Measurements from ENCODE around the gene PNCK. TPM values are rescaled to one million over a fixed set of nuclear protein-coding genes. Genes with fewer than 3 reads are reported as not detected.

Gene PNCK
- total and polyA plus RNA-seq, 9 donors = 0.93 to 10.6 (median 3.5) TPM

- peaks cover 2% of the 10 kb centered on the region for H3K4me1 ChIP-seq (ENCODE audit: control insufficient read depth, insufficient read depth, low read length)
- no peak overlapping the region for H3K4me3 ChIP-seq (ENCODE audit: low read length)
- H3K36me3 ChIP-seq (ENCODE audit: control insufficient read depth, insufficient read depth, low read length) = no peaks in the 10 kb centered on the region
- H3K27me3 ChIP-seq (ENCODE audit: control insufficient read depth, insufficient read depth, low read length) = peaks cover 42% of the 10 kb centered on the region
- 83% methylated on average over 20 of the region's 23 CpGs for WGBS (ENCODE audit: insufficient coverage)
- no peak for DNase-seq
- no peak overlapping the region for H3K27ac ChIP-seq (ENCODE audit: low read length)
- H3K9me3 ChIP-seq (replicated peaks; ENCODE audit: control insufficient read depth, low read depth, low read length) = no peaks in the 10 kb centered on the region
Observed at GRCh38 chrX:153670748-153671588, 2.6 kb downstream of the PNCK start.

GRCh38 chrX:153669901-153670731 lies 3.5 kb downstream of the PNCK start:
- Histone ChIP-seq H3K27me3 (ENCODE audit: control insufficient read depth, insufficient read depth, low read length) (peaks cover 44% of the 10 kb centered on the region), H3K27ac (ENCODE audit: low read length) (no peak overlapping the region), H3K9me3 (replicated peaks; ENCODE audit: control insufficient read depth, low read depth, low read length) (no peaks in the 10 kb centered on the region), H3K36me3 (ENCODE audit: control insufficient read depth, insufficient read depth, low read length) (no peaks in the 10 kb centered on the region), H3K4me1 (ENCODE audit: control insufficient read depth, insufficient read depth, low read length) (peaks cover 2% of the 10 kb centered on the region), H3K4me3 (ENCODE audit: low read length) (no peak overlapping the region)
- 84% methylated on average over 16 of the region's 23 CpGs for WGBS (ENCODE audit: insufficient coverage)
- no peak for DNase-seq

DNA sequence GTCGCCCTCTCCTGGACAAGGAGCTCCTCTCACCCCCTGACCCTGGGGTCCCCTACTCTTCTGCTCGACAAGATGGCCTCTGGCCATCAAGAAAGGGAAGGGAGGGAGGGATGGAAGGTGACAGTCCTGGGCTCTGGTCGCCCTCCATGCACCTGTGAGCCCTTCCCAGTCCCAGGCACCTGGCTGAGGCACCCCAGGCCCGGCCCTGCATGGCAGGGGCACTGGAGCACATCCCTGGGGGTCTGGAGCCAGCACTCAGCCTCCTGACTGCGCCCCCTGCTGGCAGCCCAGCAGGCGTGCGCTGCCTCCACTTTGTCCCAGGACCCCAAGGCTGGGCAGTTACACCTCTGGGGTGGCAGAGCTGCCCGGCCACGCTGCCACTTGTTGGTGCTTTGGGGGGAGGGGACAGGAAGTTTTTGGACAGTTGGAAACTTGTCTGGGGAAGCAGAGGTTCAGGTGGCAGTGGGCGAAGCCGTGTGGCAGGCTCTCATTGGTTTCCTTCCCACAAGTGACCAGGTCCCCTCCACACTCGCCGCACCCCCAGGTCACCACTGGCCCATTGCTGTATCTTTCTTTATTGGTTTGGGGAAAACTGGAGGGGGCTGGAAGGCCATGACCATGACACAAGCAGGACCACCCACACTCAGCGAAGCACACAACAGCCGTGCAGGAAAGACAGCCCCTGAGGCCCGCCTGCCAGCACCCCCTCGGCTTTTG lies 4.3 kb downstream of the PNCK start:
- no peak for DNase-seq
- H3K27ac ChIP-seq (ENCODE audit: low read length) = no peak overlapping the region
- 51% methylated on average over 9 of the region's 17 CpGs for WGBS (ENCODE audit: insufficient coverage)
- H3K36me3 ChIP-seq (ENCODE audit: control insufficient read depth, insufficient read depth, low read length) = no peaks in the 10 kb centered on the region
- peaks cover 37% of the 10 kb centered on the region for H3K27me3 ChIP-seq (ENCODE audit: control insufficient read depth, insufficient read depth, low read length)
- no peaks in the 10 kb centered on the region for H3K9me3 ChIP-seq (replicated peaks; ENCODE audit: control insufficient read depth, low read depth, low read length)
- peaks cover 2% of the 10 kb centered on the region for H3K4me1 ChIP-seq (ENCODE audit: control insufficient read depth, insufficient read depth, low read length)
- H3K4me3 ChIP-seq (ENCODE audit: low read length) = no peak overlapping the region

GRCh38 chrX:153668423-153669173 lies 5.0 kb downstream of the PNCK start:
- Histone ChIP-seq H3K27ac (ENCODE audit: low read length) (no peak overlapping the region), H3K9me3 (replicated peaks; ENCODE audit: control insufficient read depth, low read depth, low read length) (no peaks in the 10 kb centered on the region), H3K4me1 (ENCODE audit: control insufficient read depth, insufficient read depth, low read length) (peaks cover 2% of the 10 kb centered on the region), H3K4me3 (ENCODE audit: low read length) (no peak overlapping the region), H3K36me3 (ENCODE audit: control insufficient read depth, insufficient read depth, low read length) (no peaks in the 10 kb centered on the region), H3K27me3 (ENCODE audit: control insufficient read depth, insufficient read depth, low read length) (peaks cover 32% of the 10 kb centered on the region)
- 76% methylated on average over 5 of the region's 11 CpGs for WGBS (ENCODE audit: insufficient coverage)
- no peak for DNase-seq

DNA sequence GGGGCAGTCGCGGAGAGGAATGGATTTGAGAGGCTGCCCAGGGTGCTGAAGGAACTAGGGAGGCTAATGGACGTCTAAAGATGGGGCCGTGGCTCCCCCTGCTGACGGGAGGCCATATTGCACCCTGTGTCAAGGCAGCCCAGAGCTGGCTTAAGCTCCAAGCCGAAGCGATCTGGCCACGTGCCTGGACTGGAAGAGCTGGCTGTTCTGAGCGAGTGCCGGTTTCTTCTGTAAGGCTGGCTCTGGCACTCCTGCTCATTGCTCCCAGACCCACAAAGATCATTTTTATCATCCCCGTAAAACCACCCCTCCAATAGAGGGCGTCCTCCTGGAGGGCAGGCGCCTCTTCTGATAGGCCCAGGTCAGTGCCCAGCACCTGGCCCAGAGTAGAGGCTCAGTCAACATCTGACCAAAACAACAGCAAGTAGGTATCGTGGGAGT lies 5.6 kb downstream of the PNCK start:
- no peaks in the 10 kb centered on the region for H3K9me3 ChIP-seq (replicated peaks; ENCODE audit: control insufficient read depth, low read depth, low read length)
- peaks cover 2% of the 10 kb centered on the region for H3K4me1 ChIP-seq (ENCODE audit: control insufficient read depth, insufficient read depth, low read length)
- no peaks in the 10 kb centered on the region for H3K36me3 ChIP-seq (ENCODE audit: control insufficient read depth, insufficient read depth, low read length)
- no peak overlapping the region for H3K27ac ChIP-seq (ENCODE audit: low read length)
- no peak overlapping the region for H3K4me3 ChIP-seq (ENCODE audit: low read length)
- DNase-seq = peak; percentile 87
- H3K27me3 ChIP-seq (ENCODE audit: control insufficient read depth, insufficient read depth, low read length) = peaks cover 33% of the 10 kb centered on the region
- 23% methylated on average over 11 of the region's 14 CpGs for WGBS (ENCODE audit: insufficient coverage)

- Histone ChIP-seq H3K9me3 (replicated peaks; ENCODE audit: control insufficient read depth, low read depth, low read length) (no peaks in the 10 kb centered on the region), H3K36me3 (ENCODE audit: control insufficient read depth, insufficient read depth, low read length) (no peaks in the 10 kb centered on the region), H3K4me1 (ENCODE audit: control insufficient read depth, insufficient read depth, low read length) (peaks cover 2% of the 10 kb centered on the region), H3K4me3 (ENCODE audit: low read length) (no peak overlapping the region), H3K27ac (ENCODE audit: low read length) (no peak overlapping the region), H3K27me3 (ENCODE audit: control insufficient read depth, insufficient read depth, low read length) (peaks cover 31% of the 10 kb centered on the region)
- WGBS (ENCODE audit: insufficient coverage) = 75% methylated on average over 7 of the region's 11 CpGs
- no peak for DNase-seq
Observed at GRCh38 chrX:153667281-153667955, 6.2 kb downstream of the PNCK start.

GRCh38 chrX:153665726-153666306 lies 7.8 kb downstream of the PNCK start:
- no peak for DNase-seq
- 90% methylated on average over 8 of the region's 9 CpGs for WGBS (ENCODE audit: insufficient coverage)

DNA sequence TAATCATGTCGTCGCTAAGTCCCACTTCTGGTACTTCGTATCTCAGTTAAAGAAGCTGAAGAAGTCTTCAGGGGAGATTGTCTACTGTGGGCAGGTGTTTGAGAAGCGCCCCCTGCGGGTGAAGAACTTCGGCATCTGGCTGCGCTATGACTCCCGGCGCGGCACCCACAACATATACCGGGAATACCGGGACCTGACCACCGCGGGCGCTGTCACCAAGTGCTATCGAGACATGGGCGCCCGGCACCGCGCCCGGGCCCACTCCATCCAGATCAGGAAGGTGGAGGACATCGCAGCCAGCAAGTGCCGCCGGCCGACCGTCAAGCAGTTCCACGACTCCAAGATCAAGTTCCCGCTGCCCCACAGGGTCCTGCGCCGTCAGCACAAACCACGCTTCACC lies 11.3 kb downstream of the PNCK start:
- Histone ChIP-seq H3K27ac (ENCODE audit: low read length) (no peak overlapping the region), H3K27me3 (ENCODE audit: control insufficient read depth, insufficient read depth, low read length) (peaks cover 27% of the 10 kb centered on the region), H3K4me1 (ENCODE audit: control insufficient read depth, insufficient read depth, low read length) (no peaks in the 10 kb centered on the region), H3K36me3 (ENCODE audit: control insufficient read depth, insufficient read depth, low read length) (no peaks in the 10 kb centered on the region), H3K9me3 (replicated peaks; ENCODE audit: control insufficient read depth, low read depth, low read length) (no peaks in the 10 kb centered on the region), H3K4me3 (ENCODE audit: low read length) (no peak overlapping the region)
- DNase-seq = no peak
- 15% methylated on average over 23 of the region's 31 CpGs for WGBS (ENCODE audit: insufficient coverage)

More at GRCh38 chrX:153665726-153666306, 7.8 kb downstream of the PNCK start:
- H3K4me3 ChIP-seq (ENCODE audit: low read length) = no peak overlapping the region
- no peaks in the 10 kb centered on the region for H3K36me3 ChIP-seq (ENCODE audit: control insufficient read depth, insufficient read depth, low read length)
- H3K9me3 ChIP-seq (replicated peaks; ENCODE audit: control insufficient read depth, low read depth, low read length) = no peaks in the 10 kb centered on the region
- peaks cover 32% of the 10 kb centered on the region for H3K27me3 ChIP-seq (ENCODE audit: control insufficient read depth, insufficient read depth, low read length)
- no peak overlapping the region for H3K27ac ChIP-seq (ENCODE audit: low read length)
- peaks cover 2% of the 10 kb centered on the region for H3K4me1 ChIP-seq (ENCODE audit: control insufficient read depth, insufficient read depth, low read length)

GRCh38 chrX:153659268-153659667 lies 14.3 kb downstream of the PNCK start:
- WGBS (ENCODE audit: insufficient coverage) = 100% methylated on average over 1 of the region's 3 CpGs

More at GRCh38 chrX:153659268-153659667, 14.3 kb downstream of the PNCK start:
- peaks cover 18% of the 10 kb centered on the region for H3K27me3 ChIP-seq (ENCODE audit: control insufficient read depth, insufficient read depth, low read length)
- no peak for DNase-seq
- H3K9me3 ChIP-seq (replicated peaks; ENCODE audit: control insufficient read depth, low read depth, low read length) = no peaks in the 10 kb centered on the region
- no peaks in the 10 kb centered on the region for H3K36me3 ChIP-seq (ENCODE audit: control insufficient read depth, insufficient read depth, low read length)
- H3K4me3 ChIP-seq (ENCODE audit: low read length) = no peak overlapping the region
- no peaks in the 10 kb centered on the region for H3K4me1 ChIP-seq (ENCODE audit: control insufficient read depth, insufficient read depth, low read length)
- no peak overlapping the region for H3K27ac ChIP-seq (ENCODE audit: low read length)

Data from muscle of leg (tissue), 11 donors.